Endothelial cell (in vitro differentiated cells): ENCODE results near the gene KCNIP1. TPM values are rescaled to one million over a fixed set of nuclear protein-coding genes. Genes with fewer than 3 reads are reported as not detected.

Experiments
- DNase-seq: peaks from one replicate; pipeline ENCODE4 v3.0.0; 2021; ENCODE audit warnings: low spot score
- H3K27ac Mint-ChIP-seq: one replicate; pipeline ENCODE4 v1.8.0; 2021; ENCODE audit warnings: mixed read lengths, inconsistent platforms; ENCODE audit not compliant: unreplicated experiment
- H3K27me3 Mint-ChIP-seq: one replicate; pipeline ENCODE4 v1.8.0; 2021; ENCODE audit warnings: mild to moderate bottlenecking, moderate library complexity, mixed read lengths, inconsistent platforms; ENCODE audit not compliant: unreplicated experiment
- H3K36me3 Mint-ChIP-seq: one replicate; pipeline ENCODE4 v1.8.0; 2021; ENCODE audit warnings: mild to moderate bottlenecking, low read depth, mixed read lengths, inconsistent platforms; ENCODE audit not compliant: unreplicated experiment
- H3K4me1 Mint-ChIP-seq: one replicate; pipeline ENCODE4 v1.8.0; 2021; ENCODE audit warnings: mild to moderate bottlenecking, mixed read lengths, inconsistent platforms; ENCODE audit not compliant: unreplicated experiment
- H3K4me3 Mint-ChIP-seq: one replicate; pipeline ENCODE4 v1.8.0; 2021; ENCODE audit warnings: mild to moderate bottlenecking, mixed read lengths, inconsistent platforms; ENCODE audit not compliant: unreplicated experiment
- H3K9me3 Mint-ChIP-seq: one replicate; pipeline ENCODE4 v1.8.0; 2021; ENCODE audit warnings: mixed read lengths, inconsistent platforms; ENCODE audit not compliant: unreplicated experiment
- long read RNA-seq: library from polyadenylated mRNA; unstranded; transcript quantifications from one replicate; pipeline ENCODE4 v2.0.0, GENCODE V29; 2020; ENCODE audit not compliant: unreplicated experiment
- total RNA-seq: library from RNA; stranded (reverse); fragmentation: NEBNext Ultra II Directional; extraction: Animal tissue kit (Norgen Biotek cat#: 25700); gene quantifications from one replicate; pipeline ENCODE4 v1.2.1, GENCODE V29; 2021; ENCODE audit not compliant: unreplicated experiment
- TF ChIP-seq, protein P1 (sequence below): fragments of 200-600 bp; sonication (generic); IDR thresholded peaks from one replicate; pipeline ENCODE4 v1.5.0; 2021; ENCODE audit warnings: antibody characterized with exemption; ENCODE audit not compliant: unreplicated experiment

The KCNIP1 gene
- 6.1 TPM for total RNA-seq
- long read RNA-seq, partial matches to known transcripts: 0 of 3 reads
- long read RNA-seq, other reads (novel, unspliced or antisense): 3 of 3 reads

DNA sequence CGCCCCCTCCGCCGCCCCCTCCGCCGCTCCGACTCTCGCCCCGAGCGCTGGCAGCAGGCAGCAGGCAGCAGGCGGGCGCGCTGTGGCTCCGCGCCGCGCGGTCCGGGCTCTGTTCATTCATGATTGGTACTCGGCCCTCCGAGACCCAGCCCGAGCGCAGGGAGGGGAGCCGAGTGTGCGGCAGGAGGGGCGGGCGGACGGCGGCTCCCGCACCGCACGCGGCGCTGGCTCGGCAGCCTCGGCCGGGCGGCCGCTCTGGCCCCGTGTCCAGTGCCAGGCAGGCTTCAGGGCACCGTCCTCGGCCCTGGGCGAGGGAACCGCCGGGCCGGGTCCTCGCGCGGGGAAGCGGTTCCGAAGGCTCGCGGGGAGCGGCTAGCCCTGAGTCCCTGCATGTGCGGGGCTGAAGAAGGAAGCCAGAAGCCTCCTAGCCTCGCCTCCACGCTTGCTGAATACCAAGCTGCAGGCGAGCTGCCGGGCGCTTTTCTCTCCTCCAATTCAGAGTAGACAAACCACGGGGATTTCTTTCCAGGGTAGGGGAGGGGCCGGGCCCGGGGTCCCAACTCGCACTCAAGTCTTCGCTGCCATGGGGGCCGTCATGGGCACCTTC lies at the start of gene KCNIP1:
TSS of gene KCNIP1 (plus strand) at position 31 of the 607 bp plus-strand sequence.
- Mint-ChIP-seq H3K4me3 (peak within 1 kb of the TSS; percentile 82), H3K27ac (no peak within 1 kb of the TSS), H3K36me3 (no peaks in the 10 kb centered on the region), H3K9me3 (no peaks in the 10 kb centered on the region), H3K4me1 (peaks cover 22% of the 10 kb centered on the region), H3K27me3 (peaks cover 10% of the 10 kb centered on the region)
- TF ChIP-seq, protein P1, sequence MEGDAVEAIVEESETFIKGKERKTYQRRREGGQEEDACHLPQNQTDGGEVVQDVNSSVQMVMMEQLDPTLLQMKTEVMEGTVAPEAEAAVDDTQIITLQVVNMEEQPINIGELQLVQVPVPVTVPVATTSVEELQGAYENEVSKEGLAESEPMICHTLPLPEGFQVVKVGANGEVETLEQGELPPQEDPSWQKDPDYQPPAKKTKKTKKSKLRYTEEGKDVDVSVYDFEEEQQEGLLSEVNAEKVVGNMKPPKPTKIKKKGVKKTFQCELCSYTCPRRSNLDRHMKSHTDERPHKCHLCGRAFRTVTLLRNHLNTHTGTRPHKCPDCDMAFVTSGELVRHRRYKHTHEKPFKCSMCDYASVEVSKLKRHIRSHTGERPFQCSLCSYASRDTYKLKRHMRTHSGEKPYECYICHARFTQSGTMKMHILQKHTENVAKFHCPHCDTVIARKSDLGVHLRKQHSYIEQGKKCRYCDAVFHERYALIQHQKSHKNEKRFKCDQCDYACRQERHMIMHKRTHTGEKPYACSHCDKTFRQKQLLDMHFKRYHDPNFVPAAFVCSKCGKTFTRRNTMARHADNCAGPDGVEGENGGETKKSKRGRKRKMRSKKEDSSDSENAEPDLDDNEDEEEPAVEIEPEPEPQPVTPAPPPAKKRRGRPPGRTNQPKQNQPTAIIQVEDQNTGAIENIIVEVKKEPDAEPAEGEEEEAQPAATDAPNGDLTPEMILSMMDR: no peak
- peak; percentile 53 for DNase-seq

DNA sequence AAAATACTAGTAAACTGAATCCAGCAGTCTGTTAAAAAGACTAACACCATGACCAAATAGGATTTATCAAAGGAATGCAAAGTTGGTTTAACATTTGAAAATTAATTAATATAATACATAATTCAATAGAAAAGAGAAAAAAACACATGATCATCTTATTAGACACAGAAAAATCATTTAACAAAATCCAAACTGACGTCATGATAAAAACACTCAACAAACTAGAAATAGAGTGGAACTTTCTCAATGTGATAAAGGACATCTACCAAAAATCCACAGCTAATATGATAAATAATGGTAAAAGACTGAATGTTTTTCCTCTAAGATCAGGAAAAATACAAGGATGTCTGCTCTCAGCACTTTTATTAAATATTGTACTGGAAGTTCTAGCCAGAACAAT lies 40.4 kb upstream of the KCNIP1 start:
- no peaks in the 10 kb centered on the region for H3K36me3 Mint-ChIP-seq
- H3K4me1 Mint-ChIP-seq: no peaks in the 10 kb centered on the region
- DNase-seq: no peak
- peaks cover 3% of the 10 kb centered on the region for H3K27me3 Mint-ChIP-seq
- no peak overlapping the region for H3K27ac Mint-ChIP-seq
- no peak overlapping the region for H3K4me3 Mint-ChIP-seq
- no peaks in the 10 kb centered on the region for H3K9me3 Mint-ChIP-seq
- TF ChIP-seq, protein P1: no peak

DNA sequence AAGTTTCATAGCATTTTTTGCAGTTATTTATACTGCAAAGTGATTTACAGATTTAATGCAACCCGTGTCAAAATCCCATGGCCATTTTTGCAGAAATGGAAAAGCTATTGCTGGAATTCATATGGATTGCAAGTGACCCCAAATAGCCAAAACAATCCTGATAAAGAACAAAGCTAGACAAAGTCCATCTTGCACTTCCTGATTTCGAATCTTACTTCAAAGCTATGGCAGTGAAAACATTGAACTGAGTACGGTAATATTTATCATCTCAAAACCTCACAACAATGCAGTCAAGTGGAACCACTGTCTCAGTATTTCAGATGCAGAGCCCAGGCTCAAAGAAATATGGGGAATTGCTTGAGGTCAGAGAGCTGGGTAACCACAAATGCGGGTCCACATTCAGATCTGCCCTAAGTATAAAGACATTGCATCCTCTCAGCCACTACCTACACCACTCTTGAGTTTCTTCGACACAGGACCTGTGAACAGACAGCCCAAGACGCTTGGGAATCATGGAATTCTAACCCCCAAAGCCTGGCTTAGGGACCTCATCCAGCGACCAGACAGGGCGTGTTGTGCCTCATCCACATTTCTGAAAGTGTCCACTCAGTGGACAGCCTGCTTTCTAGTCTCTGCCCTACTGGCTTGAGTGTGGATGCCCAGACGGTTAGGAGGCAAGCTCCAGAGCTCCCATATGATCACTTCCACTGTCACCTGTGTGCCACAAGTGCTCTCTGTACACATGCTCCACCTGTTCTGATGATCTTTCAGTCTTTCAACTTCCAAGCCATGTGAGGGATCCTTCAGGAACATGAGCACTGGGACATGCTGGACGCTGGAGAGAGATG lies 39.3 kb upstream of the KCNIP1 start:
- H3K27ac Mint-ChIP-seq: no peak overlapping the region
- H3K4me1 Mint-ChIP-seq: no peaks in the 10 kb centered on the region
- H3K4me3 Mint-ChIP-seq: no peak overlapping the region
- no peak for DNase-seq
- TF ChIP-seq, protein P1: no peak
- no peaks in the 10 kb centered on the region for H3K9me3 Mint-ChIP-seq
- H3K36me3 Mint-ChIP-seq: no peaks in the 10 kb centered on the region
- H3K27me3 Mint-ChIP-seq: peaks cover 3% of the 10 kb centered on the region

DNA sequence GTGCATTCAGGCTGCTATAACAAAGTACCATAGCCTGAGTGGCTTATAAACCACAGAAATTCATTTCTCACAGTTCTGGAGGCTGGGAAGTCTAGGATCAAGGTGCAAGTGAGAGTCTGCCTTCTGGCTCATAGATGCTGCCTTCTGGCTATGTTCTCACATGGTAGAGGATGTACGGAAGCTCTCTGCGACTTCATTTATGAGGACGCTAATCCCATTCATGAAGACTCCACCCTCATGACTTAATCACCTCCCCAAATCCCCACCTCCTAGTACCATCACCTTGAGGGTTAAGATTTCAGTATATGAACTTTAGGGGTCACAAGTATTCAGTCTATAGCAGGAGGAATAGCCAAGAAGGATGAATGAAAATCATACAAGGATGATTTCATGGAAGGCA lies 37.3 kb upstream of the KCNIP1 start:
- DNase-seq: no peak
- H3K36me3 Mint-ChIP-seq: no peaks in the 10 kb centered on the region
- no peaks in the 10 kb centered on the region for H3K9me3 Mint-ChIP-seq
- no peaks in the 10 kb centered on the region for H3K27me3 Mint-ChIP-seq
- no peak overlapping the region for H3K4me3 Mint-ChIP-seq
- no peak overlapping the region for H3K27ac Mint-ChIP-seq
- peaks cover 12% of the 10 kb centered on the region for H3K4me1 Mint-ChIP-seq
- TF ChIP-seq, protein P1: no peak
